Measurements from ENCODE around the gene PIH1D2.
"Not testable (repeated sequence)": the region's sequence is repeated elsewhere in the genome, so short reads cannot be mapped to it uniquely, and the experiment has no call there.

The PIH1D2 gene

GRCh38 chr11:112097734-112098528, 24.1 kb upstream of the PIH1D2 start:
- Histone ChIP-seq H3K9me3 (ENCODE audit: control insufficient read depth, low read depth, low read length) (no peaks in the 10 kb centered on the region), H3K27ac (ENCODE audit: low read length) (no peak overlapping the region), H3K9ac (ENCODE audit: low read length) (no peak overlapping the region), H3K4me3 (ENCODE audit: low read length) (no peak overlapping the region), H3K4me1 (ENCODE audit: control insufficient read depth, low read depth, low read length) (no peaks in the 10 kb centered on the region), H3K36me3 (ENCODE audit: control insufficient read depth, low read depth, low read length) (peaks cover 20% of the 10 kb centered on the region), H3K27me3 (ENCODE audit: control insufficient read depth, insufficient read depth, low read length) (no peaks in the 10 kb centered on the region)

- H3K9ac ChIP-seq (ENCODE audit: low read length), result no peak overlapping the region
- no peaks in the 10 kb centered on the region for H3K27me3 ChIP-seq (ENCODE audit: control insufficient read depth, insufficient read depth, low read length)
- H3K36me3 ChIP-seq (ENCODE audit: control insufficient read depth, low read depth, low read length), result peaks cover 30% of the 10 kb centered on the region
- no peaks in the 10 kb centered on the region for H3K4me1 ChIP-seq (ENCODE audit: control insufficient read depth, low read depth, low read length)
- H3K27ac ChIP-seq (ENCODE audit: low read length), result no peak overlapping the region
- H3K4me3 ChIP-seq (ENCODE audit: low read length), result no peak overlapping the region
- no peaks in the 10 kb centered on the region for H3K9me3 ChIP-seq (ENCODE audit: control insufficient read depth, low read depth, low read length)
These were observed 22.4 kb upstream of the PIH1D2 start for GRCh38 chr11:112096194-112096593.

- H3K27ac ChIP-seq (ENCODE audit: low read length); H3K9ac ChIP-seq (ENCODE audit: low read length); H3K4me1 ChIP-seq (ENCODE audit: control insufficient read depth, low read depth, low read length); H3K9me3 ChIP-seq (ENCODE audit: control insufficient read depth, low read depth, low read length); H3K4me3 ChIP-seq (ENCODE audit: low read length); H3K27me3 ChIP-seq (ENCODE audit: control insufficient read depth, insufficient read depth, low read length): not testable (repeated sequence)
- H3K36me3 ChIP-seq (ENCODE audit: control insufficient read depth, low read depth, low read length), result peaks cover 39% of the 10 kb centered on the region
These were observed 21.5 kb upstream of the PIH1D2 start for GRCh38 chr11:112095302-112095701.

- H3K27ac ChIP-seq (ENCODE audit: low read length), result peak overlapping the region; percentile 54
- H3K4me3 ChIP-seq (ENCODE audit: low read length), result peak overlapping the region; percentile 80
- no peaks in the 10 kb centered on the region for H3K27me3 ChIP-seq (ENCODE audit: control insufficient read depth, insufficient read depth, low read length)
- H3K9ac ChIP-seq (ENCODE audit: low read length), result peak overlapping the region; percentile 91
- no peaks in the 10 kb centered on the region for H3K9me3 ChIP-seq (ENCODE audit: control insufficient read depth, low read depth, low read length)
- H3K4me1 ChIP-seq (ENCODE audit: control insufficient read depth, low read depth, low read length), result no peaks in the 10 kb centered on the region
- peaks cover 60% of the 10 kb centered on the region for H3K36me3 ChIP-seq (ENCODE audit: control insufficient read depth, low read depth, low read length)
These were observed 13.4 kb upstream of the PIH1D2 start for GRCh38 chr11:112087212-112087611.

- no peaks in the 10 kb centered on the region for H3K27me3 ChIP-seq (ENCODE audit: control insufficient read depth, insufficient read depth, low read length)
- no peaks in the 10 kb centered on the region for H3K4me1 ChIP-seq (ENCODE audit: control insufficient read depth, low read depth, low read length)
- H3K36me3 ChIP-seq (ENCODE audit: control insufficient read depth, low read depth, low read length), result peaks cover 65% of the 10 kb centered on the region
- H3K9ac ChIP-seq (ENCODE audit: low read length), result peak within 1 kb of the TSS; percentile 91
- H3K9me3 ChIP-seq (ENCODE audit: control insufficient read depth, low read depth, low read length), result no peaks in the 10 kb centered on the region
- H3K4me3 ChIP-seq (ENCODE audit: low read length), result peak within 1 kb of the TSS; percentile 80
- peak within 1 kb of the TSS; percentile 54 for H3K27ac ChIP-seq (ENCODE audit: low read length)
These were observed 12.8 kb upstream of the PIH1D2 start, which contains the start of the genes SDHD and TIMM8B for GRCh38 chr11:112086422-112087191. Gene SDHD, plus strand, starts transcription at chr11:112086873. Its CDS starts 35 bp downstream, at chr11:112086908. Gene TIMM8B, minus strand, starts transcription at chr11:112086756. Its CDS starts 33 bp downstream, at chr11:112086723.

- Histone ChIP-seq H3K4me3 (ENCODE audit: low read length) (peak overlapping the region; percentile 80), H3K36me3 (ENCODE audit: control insufficient read depth, low read depth, low read length) (peaks cover 58% of the 10 kb centered on the region), H3K4me1 (ENCODE audit: control insufficient read depth, low read depth, low read length) (no peaks in the 10 kb centered on the region), H3K27ac (ENCODE audit: low read length) (peak overlapping the region; percentile 31), H3K9ac (ENCODE audit: low read length) (peak overlapping the region; percentile 91), H3K9me3 (ENCODE audit: control insufficient read depth, low read depth, low read length) (no peaks in the 10 kb centered on the region), H3K27me3 (ENCODE audit: control insufficient read depth, insufficient read depth, low read length) (no peaks in the 10 kb centered on the region)
These were observed 12.1 kb upstream of the PIH1D2 start for GRCh38 chr11:112085822-112086421.

GRCh38 chr11:112082729-112083128, 8.9 kb upstream of the PIH1D2 start:
- Histone ChIP-seq H3K27ac (ENCODE audit: low read length) (no peak overlapping the region), H3K4me3 (ENCODE audit: low read length) (no peak overlapping the region), H3K9ac (ENCODE audit: low read length) (no peak overlapping the region), H3K4me1 (ENCODE audit: control insufficient read depth, low read depth, low read length) (no peaks in the 10 kb centered on the region), H3K27me3 (ENCODE audit: control insufficient read depth, insufficient read depth, low read length) (no peaks in the 10 kb centered on the region), H3K36me3 (ENCODE audit: control insufficient read depth, low read depth, low read length) (peaks cover 53% of the 10 kb centered on the region), H3K9me3 (ENCODE audit: control insufficient read depth, low read depth, low read length) (no peaks in the 10 kb centered on the region)

- no peaks in the 10 kb centered on the region for H3K27me3 ChIP-seq (ENCODE audit: control insufficient read depth, insufficient read depth, low read length)
- no peak overlapping the region for H3K9ac ChIP-seq (ENCODE audit: low read length)
- H3K4me1 ChIP-seq (ENCODE audit: control insufficient read depth, low read depth, low read length), result no peaks in the 10 kb centered on the region
- H3K36me3 ChIP-seq (ENCODE audit: control insufficient read depth, low read depth, low read length), result peaks cover 39% of the 10 kb centered on the region
- no peak overlapping the region for H3K4me3 ChIP-seq (ENCODE audit: low read length)
- no peaks in the 10 kb centered on the region for H3K9me3 ChIP-seq (ENCODE audit: control insufficient read depth, low read depth, low read length)
- no peak overlapping the region for H3K27ac ChIP-seq (ENCODE audit: low read length)
These were observed 10.9 kb downstream of the PIH1D2 start for GRCh38 chr11:112062923-112063322.

GRCh38 chr11:112058103-112058502, 15.7 kb downstream of the PIH1D2 start:
- H3K9ac ChIP-seq (ENCODE audit: low read length), result no peak overlapping the region
- H3K4me1 ChIP-seq (ENCODE audit: control insufficient read depth, low read depth, low read length), result no peaks in the 10 kb centered on the region
- peaks cover 65% of the 10 kb centered on the region for H3K36me3 ChIP-seq (ENCODE audit: control insufficient read depth, low read depth, low read length)
- no peak overlapping the region for H3K4me3 ChIP-seq (ENCODE audit: low read length)
- H3K9me3 ChIP-seq (ENCODE audit: control insufficient read depth, low read depth, low read length), result no peaks in the 10 kb centered on the region
- no peaks in the 10 kb centered on the region for H3K27me3 ChIP-seq (ENCODE audit: control insufficient read depth, insufficient read depth, low read length)
- H3K27ac ChIP-seq (ENCODE audit: low read length), result no peak overlapping the region

- Histone ChIP-seq H3K27ac (ENCODE audit: low read length) (no peak overlapping the region), H3K27me3 (ENCODE audit: control insufficient read depth, insufficient read depth, low read length) (no peaks in the 10 kb centered on the region), H3K4me3 (ENCODE audit: low read length) (no peak overlapping the region), H3K36me3 (ENCODE audit: control insufficient read depth, low read depth, low read length) (peaks cover 62% of the 10 kb centered on the region), H3K9ac (ENCODE audit: low read length) (no peak overlapping the region), H3K9me3 (ENCODE audit: control insufficient read depth, low read depth, low read length) (no peaks in the 10 kb centered on the region), H3K4me1 (ENCODE audit: control insufficient read depth, low read depth, low read length) (no peaks in the 10 kb centered on the region)
These were observed 16.6 kb downstream of the PIH1D2 start for GRCh38 chr11:112057170-112057569.

GRCh38 chr11:112051768-112052167, 22.0 kb downstream of the PIH1D2 start:
- no peak overlapping the region for H3K4me3 ChIP-seq (ENCODE audit: low read length)
- H3K27ac ChIP-seq (ENCODE audit: low read length), result no peak overlapping the region
- no peaks in the 10 kb centered on the region for H3K27me3 ChIP-seq (ENCODE audit: control insufficient read depth, insufficient read depth, low read length)
- no peak overlapping the region for H3K9ac ChIP-seq (ENCODE audit: low read length)
- peaks cover 68% of the 10 kb centered on the region for H3K36me3 ChIP-seq (ENCODE audit: control insufficient read depth, low read depth, low read length)
- no peaks in the 10 kb centered on the region for H3K4me1 ChIP-seq (ENCODE audit: control insufficient read depth, low read depth, low read length)
- no peaks in the 10 kb centered on the region for H3K9me3 ChIP-seq (ENCODE audit: control insufficient read depth, low read depth, low read length)
